Measurements from ENCODE around the gene APOBEC3C.

DNA sequence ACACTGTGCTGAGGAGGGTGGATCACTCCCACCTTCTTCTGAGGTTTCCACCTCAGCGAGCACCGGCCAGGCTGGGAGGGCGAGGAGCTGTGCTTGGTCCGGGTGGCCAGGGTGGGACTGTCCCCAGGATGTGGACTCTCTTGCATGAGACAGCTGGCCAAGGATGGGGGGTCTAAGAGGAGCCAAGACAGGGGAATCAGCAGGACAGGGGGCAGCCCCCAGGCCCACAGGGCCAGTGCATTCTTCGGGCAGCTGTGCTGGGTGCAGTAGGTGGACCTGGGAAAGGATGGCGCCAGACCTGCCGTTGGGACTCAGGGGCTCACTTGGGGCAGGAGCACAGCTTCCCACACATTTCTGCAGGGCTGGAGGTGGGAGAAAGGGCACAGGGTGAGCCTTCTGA, 47.1 kb upstream of the APOBEC3C start:
- TF ChIP-seq, protein P1, sequence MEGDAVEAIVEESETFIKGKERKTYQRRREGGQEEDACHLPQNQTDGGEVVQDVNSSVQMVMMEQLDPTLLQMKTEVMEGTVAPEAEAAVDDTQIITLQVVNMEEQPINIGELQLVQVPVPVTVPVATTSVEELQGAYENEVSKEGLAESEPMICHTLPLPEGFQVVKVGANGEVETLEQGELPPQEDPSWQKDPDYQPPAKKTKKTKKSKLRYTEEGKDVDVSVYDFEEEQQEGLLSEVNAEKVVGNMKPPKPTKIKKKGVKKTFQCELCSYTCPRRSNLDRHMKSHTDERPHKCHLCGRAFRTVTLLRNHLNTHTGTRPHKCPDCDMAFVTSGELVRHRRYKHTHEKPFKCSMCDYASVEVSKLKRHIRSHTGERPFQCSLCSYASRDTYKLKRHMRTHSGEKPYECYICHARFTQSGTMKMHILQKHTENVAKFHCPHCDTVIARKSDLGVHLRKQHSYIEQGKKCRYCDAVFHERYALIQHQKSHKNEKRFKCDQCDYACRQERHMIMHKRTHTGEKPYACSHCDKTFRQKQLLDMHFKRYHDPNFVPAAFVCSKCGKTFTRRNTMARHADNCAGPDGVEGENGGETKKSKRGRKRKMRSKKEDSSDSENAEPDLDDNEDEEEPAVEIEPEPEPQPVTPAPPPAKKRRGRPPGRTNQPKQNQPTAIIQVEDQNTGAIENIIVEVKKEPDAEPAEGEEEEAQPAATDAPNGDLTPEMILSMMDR (IDR thresholded peaks at IDR 0.05): no peak
- no peak for TF ChIP-seq POLR2A (IDR thresholded peaks at IDR 0.05)

Measured in stomach (tissue), 4 donors.